Fibroblast of the aortic adventitia (primary cell): ENCODE results near the gene FNDC1. TPM values are rescaled to one million over a fixed set of nuclear protein-coding genes. Genes with fewer than 3 reads are reported as not detected.

Source experiments
- DNase-seq: peaks from one replicate; pipeline ENCODE4 v3.0.0-alpha.2; 2010; ENCODE audit warnings: low read depth
- H3K4me3 ChIP-seq: 2 replicates; pipeline ENCODE4 v1.5.1; 2011; ENCODE audit warnings: low read depth, mild to moderate bottlenecking, control low read depth, low read length, moderate library complexity
- CTCF ChIP-seq: IDR thresholded peaks from 2 replicates; pipeline ENCODE4 v1.5.1; 2011; ENCODE audit warnings: mild to moderate bottlenecking, low read length, control low read depth, inconsistent platforms; ENCODE audit not compliant: insufficient read depth
- total RNA-seq: library from RNA; depleted of rRNA; stranded (reverse); fragments of >200 nt; gene quantifications from 2 replicates; pipeline ENCODE4 v1.2.3, GENCODE V29; 2012; ENCODE audit warnings: low replicate concordance

Gene FNDC1
- total RNA-seq, 1 donor = 1.6 TPM

GRCh38 chr6:159178847-159179246, 9.6 kb downstream of the FNDC1 start:
- DNase-seq = no peak
- no peak overlapping the region for H3K4me3 ChIP-seq
- TF ChIP-seq CTCF = no peak

- TF ChIP-seq CTCF = no peak
- DNase-seq = peak; percentile 81
- no peak overlapping the region for H3K4me3 ChIP-seq
These were observed 10.8 kb downstream of the FNDC1 start for GRCh38 chr6:159180001-159180400.

DNA sequence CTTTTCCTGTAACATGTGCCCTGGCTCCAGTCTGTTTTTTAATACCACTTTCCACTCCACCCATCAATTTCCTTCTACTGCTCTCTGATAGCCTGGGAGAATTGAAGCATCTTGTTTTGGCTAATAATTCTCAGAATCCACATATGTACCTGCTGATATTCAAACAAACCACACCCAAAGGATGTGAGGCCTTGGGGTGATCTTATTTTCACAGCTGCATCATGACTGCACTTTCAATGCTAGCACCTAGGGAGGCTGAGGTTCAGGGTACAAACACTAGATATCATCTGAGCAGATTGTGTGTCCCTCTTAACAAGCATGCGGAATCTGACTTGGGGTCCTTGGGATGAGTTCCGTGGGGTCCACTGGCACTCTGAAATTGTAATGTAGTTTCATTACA, 12.7 kb downstream of the FNDC1 start:
- no peak for DNase-seq
- H3K4me3 ChIP-seq = no peak overlapping the region
- TF ChIP-seq CTCF = no peak

DNA sequence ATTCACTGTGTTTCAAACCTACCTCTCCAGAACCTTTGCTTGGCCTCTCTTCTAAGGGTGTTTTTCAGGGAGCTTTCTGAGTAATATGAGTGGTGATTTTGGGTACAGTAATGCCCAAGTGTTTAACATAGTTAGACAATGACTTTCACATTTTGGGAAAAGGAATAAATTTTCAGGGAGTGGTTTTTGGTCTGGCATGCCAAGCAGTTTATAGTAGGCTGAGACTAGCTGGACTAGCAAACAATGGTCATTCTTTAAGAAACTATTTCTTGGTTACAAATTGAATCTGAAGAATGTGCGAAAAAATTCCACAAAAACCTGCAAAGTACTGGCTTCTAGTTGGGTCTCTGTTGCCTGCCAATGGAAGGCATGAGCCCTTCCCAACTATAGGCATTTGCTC, 15.4 kb downstream of the FNDC1 start:
- peak; percentile 87 for DNase-seq
- TF ChIP-seq CTCF = no peak
- no peak overlapping the region for H3K4me3 ChIP-seq

- DNase-seq = no peak
- H3K4me3 ChIP-seq = no peak overlapping the region
- TF ChIP-seq CTCF = no peak
These were observed 21.3 kb downstream of the FNDC1 start for GRCh38 chr6:159190460-159190859.

- no peak overlapping the region for H3K4me3 ChIP-seq
- DNase-seq = peak; percentile 55
- TF ChIP-seq CTCF = no peak
These were observed 24.7 kb downstream of the FNDC1 start for GRCh38 chr6:159193923-159194322.

GRCh38 chr6:159194421-159194820, 25.2 kb downstream of the FNDC1 start:
- H3K4me3 ChIP-seq = no peak overlapping the region
- no peak for TF ChIP-seq CTCF
- no peak for DNase-seq
